IPS-20b (cell line): Measurements from ENCODE around the gene KIRREL3.

ENCODE experiments used
- H3K27ac ChIP-seq: one replicate; pipeline ENCODE4 v1.5.1; 2013; ENCODE audit warnings: low read length
- H3K27me3 ChIP-seq: 2 replicates; pipeline ENCODE4 v1.6.1; 2013; ENCODE audit warnings: mild to moderate bottlenecking, low read length, inconsistent platforms; ENCODE audit not compliant: insufficient read depth
- H3K36me3 ChIP-seq: 2 replicates; pipeline ENCODE4 v1.6.1; 2013; ENCODE audit warnings: low read depth, mild to moderate bottlenecking, inconsistent platforms, low read length, moderate library complexity; ENCODE audit not compliant: insufficient read depth
- H3K4me1 ChIP-seq: 2 replicates; pipeline ENCODE4 v1.6.1; 2013; ENCODE audit warnings: mild to moderate bottlenecking, control low read depth, inconsistent platforms, low read length, moderate library complexity; ENCODE audit not compliant: insufficient read depth
- H3K4me3 ChIP-seq: 2 replicates; pipeline ENCODE4 v1.5.1; 2013; ENCODE audit warnings: mild to moderate bottlenecking, low read length, inconsistent platforms
- H3K9ac ChIP-seq: 2 replicates; pipeline ENCODE4 v1.6.1; 2013; ENCODE audit warnings: low read depth, mild to moderate bottlenecking, inconsistent platforms, low read length, moderate library complexity
- H3K9me3 ChIP-seq: 2 replicates; pipeline ENCODE4 v1.6.1; 2013; ENCODE audit warnings: mild to moderate bottlenecking, low read depth, low read length, inconsistent platforms; ENCODE audit not compliant: insufficient read depth

Gene KIRREL3

GRCh38 chr11:126731576-126732142, 268.9 kb downstream of the KIRREL3 start:
- no peak overlapping the region for H3K27ac ChIP-seq
- no peaks in the 10 kb centered on the region for H3K36me3 ChIP-seq
- no peaks in the 10 kb centered on the region for H3K4me1 ChIP-seq
- no peak overlapping the region for H3K9ac ChIP-seq
- H3K9me3 ChIP-seq = no peaks in the 10 kb centered on the region; the same call in 1 of the 2 replicates
- no peaks in the 10 kb centered on the region for H3K27me3 ChIP-seq
- H3K4me3 ChIP-seq = no peak overlapping the region

GRCh38 chr11:126727381-126727780, 273.2 kb downstream of the KIRREL3 start:
- no peaks in the 10 kb centered on the region; the same call in 1 of the 2 replicates for H3K27me3 ChIP-seq
- no peak overlapping the region for H3K27ac ChIP-seq
- H3K9me3 ChIP-seq = no peaks in the 10 kb centered on the region; the same call in 1 of the 2 replicates
- no peaks in the 10 kb centered on the region for H3K4me1 ChIP-seq
- no peak overlapping the region for H3K4me3 ChIP-seq
- H3K9ac ChIP-seq = no peak overlapping the region
- no peaks in the 10 kb centered on the region for H3K36me3 ChIP-seq

GRCh38 chr11:126725521-126725920, 275.0 kb downstream of the KIRREL3 start:
- Histone ChIP-seq H3K27ac (no peak overlapping the region), H3K9ac (no peak overlapping the region), H3K27me3 (no peaks in the 10 kb centered on the region; the same call in 1 of the 2 replicates)

GRCh38 chr11:126725043-126725442, 275.5 kb downstream of the KIRREL3 start:
- no peak overlapping the region for H3K27ac ChIP-seq
- H3K4me3 ChIP-seq = no peak overlapping the region

More at GRCh38 chr11:126725521-126725920, 275.0 kb downstream of the KIRREL3 start:
- H3K9me3 ChIP-seq = no peaks in the 10 kb centered on the region; the same call in 1 of the 2 replicates
- no peaks in the 10 kb centered on the region for H3K36me3 ChIP-seq
- no peaks in the 10 kb centered on the region for H3K4me1 ChIP-seq
- H3K4me3 ChIP-seq = no peak overlapping the region

DNA sequence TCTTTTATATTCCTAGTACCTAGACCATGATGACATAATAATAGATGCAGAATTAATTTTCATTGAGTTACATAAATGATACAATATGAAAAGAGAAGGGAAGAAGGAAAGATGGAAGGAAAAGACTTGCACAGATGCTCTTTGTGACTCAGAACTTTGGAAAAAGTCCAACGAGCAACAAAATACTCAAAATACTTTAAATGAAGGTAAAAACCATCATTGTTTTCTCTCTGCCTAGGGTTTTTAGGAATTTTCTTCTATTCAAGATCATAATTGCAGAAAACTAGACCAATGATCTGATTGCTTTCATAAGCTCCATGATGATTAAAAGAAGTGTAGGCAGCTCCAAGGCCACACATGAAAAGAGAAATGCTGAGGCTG, 276.9 kb downstream of the KIRREL3 start:
- Histone ChIP-seq H3K36me3 (no peaks in the 10 kb centered on the region), H3K27me3 (no peaks in the 10 kb centered on the region; the same call in 1 of the 2 replicates), H3K9me3 (no peaks in the 10 kb centered on the region), H3K4me3 (no peak overlapping the region), H3K27ac (no peak overlapping the region), H3K4me1 (no peaks in the 10 kb centered on the region), H3K9ac (no peak overlapping the region)

More at GRCh38 chr11:126725043-126725442, 275.5 kb downstream of the KIRREL3 start:
- Histone ChIP-seq H3K9me3 (no peaks in the 10 kb centered on the region), H3K9ac (no peak overlapping the region), H3K27me3 (no peaks in the 10 kb centered on the region; the same call in 1 of the 2 replicates), H3K4me1 (no peaks in the 10 kb centered on the region), H3K36me3 (no peaks in the 10 kb centered on the region)

- Histone ChIP-seq H3K27ac (no peak overlapping the region), H3K36me3 (no peaks in the 10 kb centered on the region), H3K9me3 (no peaks in the 10 kb centered on the region), H3K4me3 (no peak overlapping the region), H3K9ac (no peak overlapping the region), H3K27me3 (no peaks in the 10 kb centered on the region; the same call in 1 of the 2 replicates), H3K4me1 (no peaks in the 10 kb centered on the region)
Measured at GRCh38 chr11:126722956-126723664, 277.5 kb downstream of the KIRREL3 start.

DNA sequence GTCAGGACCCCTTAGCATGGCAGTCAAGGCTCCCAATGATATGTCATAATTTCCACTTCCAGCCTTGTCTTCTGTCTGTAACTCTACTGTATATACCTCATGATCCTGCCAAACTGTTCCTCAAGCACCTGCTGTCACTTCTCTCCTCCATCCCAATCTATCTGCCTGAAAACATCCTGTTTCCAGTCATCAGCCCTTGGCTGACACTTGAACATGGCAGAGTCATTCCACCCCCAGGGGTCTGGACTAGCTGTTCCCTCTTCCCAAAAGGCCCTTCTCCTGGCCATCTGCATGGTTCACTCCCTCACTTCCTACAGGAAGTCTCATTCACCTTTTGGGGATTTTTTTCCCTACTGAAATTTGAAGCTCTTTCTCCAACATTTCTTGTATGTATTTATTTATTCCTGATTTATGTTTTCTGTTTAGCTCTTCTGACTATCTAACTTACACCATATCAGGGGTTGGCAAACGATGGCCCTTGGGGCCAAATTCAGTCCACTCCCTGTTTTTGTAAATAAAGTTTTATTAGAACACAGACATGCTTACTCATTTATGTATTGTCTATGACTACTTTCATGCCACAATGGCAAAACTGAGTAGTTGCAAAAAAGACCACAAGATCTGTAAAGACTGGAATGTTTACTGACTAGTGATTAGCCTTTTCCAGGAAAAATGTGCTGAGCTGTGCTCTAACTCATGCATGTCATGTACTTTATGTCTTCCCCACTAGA, 278.4 kb downstream of the KIRREL3 start:
- Histone ChIP-seq H3K9me3 (no peaks in the 10 kb centered on the region), H3K27me3 (no peaks in the 10 kb centered on the region; the same call in 1 of the 2 replicates), H3K36me3 (no peaks in the 10 kb centered on the region), H3K4me3 (no peak overlapping the region), H3K9ac (no peak overlapping the region), H3K27ac (no peak overlapping the region), H3K4me1 (no peaks in the 10 kb centered on the region)

DNA sequence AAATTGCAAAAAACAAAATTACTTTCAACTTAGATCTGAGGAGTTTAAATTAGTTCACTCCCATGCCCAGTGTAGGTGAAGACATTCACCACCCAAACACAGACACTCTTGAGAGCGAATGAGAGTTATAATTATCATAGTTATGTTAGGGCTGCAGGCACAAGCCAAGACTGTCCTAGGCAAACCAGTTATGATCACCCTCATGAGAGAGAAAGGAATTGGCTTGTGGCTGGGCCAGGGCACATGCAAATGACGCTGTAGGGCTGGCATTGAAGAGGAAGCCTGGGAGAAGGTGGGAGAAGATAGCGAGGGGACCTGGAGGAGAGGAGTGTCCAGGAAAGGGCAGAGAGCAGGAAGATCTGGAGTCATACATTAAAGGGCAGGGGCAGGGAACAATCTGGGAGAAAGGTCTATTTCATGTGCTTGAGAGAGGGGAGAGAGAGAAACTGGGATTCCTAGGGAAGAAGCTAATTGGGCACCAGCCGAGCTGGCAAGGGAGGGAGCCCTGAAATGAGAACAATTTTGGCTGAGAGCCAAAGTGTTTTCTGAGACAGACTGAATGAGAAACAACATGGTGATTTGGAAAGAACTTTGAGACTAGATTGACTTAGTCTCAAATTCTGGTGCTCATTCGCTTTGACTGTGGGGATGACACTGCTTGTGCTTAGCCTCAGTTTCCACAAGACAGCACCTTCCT, 279.9 kb downstream of the KIRREL3 start:
- no peak overlapping the region for H3K9ac ChIP-seq
- H3K36me3 ChIP-seq = no peaks in the 10 kb centered on the region
- no peaks in the 10 kb centered on the region for H3K4me1 ChIP-seq
- no peak overlapping the region for H3K4me3 ChIP-seq
- H3K9me3 ChIP-seq = no peaks in the 10 kb centered on the region
- H3K27me3 ChIP-seq = no peaks in the 10 kb centered on the region; the same call in 1 of the 2 replicates
- no peak overlapping the region for H3K27ac ChIP-seq

DNA sequence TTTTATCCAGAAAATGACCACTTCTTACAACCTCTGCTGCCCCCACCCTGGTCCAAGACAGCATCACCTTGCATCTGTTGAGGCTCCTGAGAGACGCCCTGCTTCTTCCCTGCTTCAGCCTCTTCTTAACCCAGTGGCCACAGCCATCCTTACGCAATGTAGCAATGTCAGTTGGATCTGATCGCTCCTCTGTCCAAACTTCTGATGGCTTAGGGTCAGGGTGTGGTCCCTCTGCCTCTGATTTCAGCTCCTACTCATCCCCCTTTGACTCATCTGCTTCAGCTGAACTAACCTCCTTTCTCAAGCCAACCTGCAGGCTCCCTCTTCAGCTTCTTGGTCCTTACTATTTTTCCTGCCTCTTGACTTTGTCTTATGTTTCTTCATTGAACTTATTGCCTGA, 280.8 kb downstream of the KIRREL3 start:
- no peak overlapping the region for H3K27ac ChIP-seq
- H3K9me3 ChIP-seq = no peaks in the 10 kb centered on the region
- no peaks in the 10 kb centered on the region for H3K36me3 ChIP-seq
- no peaks in the 10 kb centered on the region for H3K4me1 ChIP-seq
- H3K27me3 ChIP-seq = no peaks in the 10 kb centered on the region; the same call in 1 of the 2 replicates
- H3K9ac ChIP-seq = no peak overlapping the region
- no peak overlapping the region for H3K4me3 ChIP-seq

- H3K9ac ChIP-seq = no peak overlapping the region
- no peaks in the 10 kb centered on the region for H3K36me3 ChIP-seq
- H3K4me1 ChIP-seq = no peaks in the 10 kb centered on the region
- H3K27ac ChIP-seq = no peak overlapping the region
- H3K4me3 ChIP-seq = no peak overlapping the region
- H3K27me3 ChIP-seq = no peaks in the 10 kb centered on the region
- H3K9me3 ChIP-seq = no peaks in the 10 kb centered on the region
Measured at GRCh38 chr11:126718276-126718675, 282.3 kb downstream of the KIRREL3 start.

DNA sequence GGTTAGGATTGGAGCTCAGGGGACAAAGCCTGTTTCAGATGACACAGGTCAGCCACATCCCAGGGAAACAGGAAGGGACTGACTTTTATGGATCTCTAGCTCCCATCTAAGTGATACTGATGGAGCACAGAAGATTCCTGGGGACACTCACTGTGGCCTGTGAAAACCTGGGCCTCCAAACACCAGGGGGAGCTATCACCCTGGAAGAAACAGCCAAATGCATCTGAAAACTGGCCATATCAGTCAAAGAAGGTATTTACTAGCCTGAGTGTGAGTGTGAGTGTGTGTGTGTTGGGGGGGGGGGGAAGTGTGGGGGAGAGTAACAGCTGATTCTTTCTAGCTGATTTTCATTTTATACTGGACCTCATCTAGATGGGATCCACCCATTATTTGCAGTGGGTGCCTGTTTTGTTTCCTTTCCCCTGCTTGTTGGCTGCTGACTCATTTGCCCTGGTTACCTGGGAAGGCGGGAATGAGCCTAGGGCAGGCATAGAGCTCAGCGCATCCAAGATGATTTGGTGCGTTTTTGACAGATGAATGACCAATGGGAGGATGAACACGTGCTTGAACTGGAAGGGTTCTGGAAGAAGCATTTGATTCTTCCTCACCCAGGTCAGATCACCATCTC, 284.0 kb downstream of the KIRREL3 start:
- Histone ChIP-seq H3K27me3 (no peaks in the 10 kb centered on the region), H3K4me1 (no peaks in the 10 kb centered on the region), H3K9ac (no peak overlapping the region), H3K36me3 (no peaks in the 10 kb centered on the region), H3K4me3 (no peak overlapping the region), H3K27ac (no peak overlapping the region), H3K9me3 (no peaks in the 10 kb centered on the region)
